Tibial nerve (tissue), 4 donors: ENCODE results near the gene CCDC175. TPM values are rescaled to one million over a fixed set of nuclear protein-coding genes. Genes with fewer than 3 reads are reported as not detected.

Experiments used
- DNase-seq, 2 donors: peaks; one replicate each; pipeline ENCODE4 v3.0.0-alpha.2; 2019; ENCODE audit warnings: low spot score in 2 of 2
- H3K27ac ChIP-seq, 4 donors: fragments of 200-600 bp; sonication (generic) in 3 of 4; one replicate each; pipeline ENCODE4 v1.5.1; 2017 to 2019; ENCODE audit warnings: mild to moderate bottlenecking in 1 of 4
- H3K27me3 ChIP-seq, 2 donors: fragments of 200-600 bp; sonication (generic) in 1 of 2; one replicate each; pipeline versions ENCODE4 v1.5.1 to v1.6.0; 2017 to 2019
- H3K36me3 ChIP-seq, 3 donors: fragments of 200-600 bp; sonication (generic); one replicate each; pipeline ENCODE4 v1.5.1; 2018 to 2019
- H3K4me1 ChIP-seq, 4 donors: fragments of 200-600 bp; sonication (generic) in 3 of 4; one replicate each; pipeline ENCODE4 v1.5.1; 2017 to 2019
- H3K4me3 ChIP-seq, 4 donors: fragments of 200-600 bp; sonication (generic) in 3 of 4; one replicate each; pipeline ENCODE4 v1.5.1; 2017 to 2019; ENCODE audit warnings: mild to moderate bottlenecking in 1 of 4, moderate library complexity in 1 of 4
- H3K9me3 ChIP-seq, 4 donors: fragments of 200-600 bp; sonication (generic) in 3 of 4; one replicate each; pipeline ENCODE4 v1.5.1; 2017 to 2019
- CTCF ChIP-seq, 5 experiments: fragments of 200-600 bp in 3 of 5; fragments of 450-650 bp in 2 of 5; sonication (generic) in 3 of 5; IDR thresholded peaks; one replicate each; pipeline ENCODE4 v1.5.1; 2016 to 2019; ENCODE audit warnings: antibody characterized with exemption in 5 of 5, mild to moderate bottlenecking in 3 of 5, moderate library complexity in 2 of 5
- EP300 ChIP-seq, 2 donors: sonication (generic); formaldehyde crosslinking; IDR thresholded peaks; one replicate each; pipeline ENCODE4 v1.6.1; 2017; ENCODE audit warnings: antibody characterized with exemption in 2 of 2, mild to moderate bottlenecking in 1 of 2
- POLR2A ChIP-seq, 2 donors: fragments of 450-650 bp; IDR thresholded peaks; one replicate each; pipeline ENCODE4 v1.6.1; 2017; ENCODE audit warnings: antibody characterized with exemption in 2 of 2, mild to moderate bottlenecking in 2 of 2, moderate library complexity in 2 of 2
- WGBS, 2 donors: methylation state at CpG; one replicate each; pipeline ENCODE4 v1.1.5; 2018; 5-methylcytosine and 5-hydroxymethylcytosine counted together
- total RNA-seq, 4 donors: library from RNA; depleted of rRNA; stranded (reverse); fragments of >200 nt; gene quantifications; one replicate each; pipeline ENCODE4 v1.1.0, GENCODE V29; 2016

Gene CCDC175
- total RNA-seq, 4 donors from 2014 or later = not detected

- no peaks in the 10 kb centered on the region for H3K9me3 ChIP-seq
- no peak for DNase-seq
- H3K4me3 ChIP-seq = no peak overlapping the region
- no peaks in the 10 kb centered on the region for H3K36me3 ChIP-seq
- no peaks in the 10 kb centered on the region for H3K4me1 ChIP-seq
- no peak for TF ChIP-seq CTCF (IDR thresholded peaks at IDR 0.05)
- no peak for TF ChIP-seq POLR2A (IDR thresholded peaks at IDR 0.05)
- TF ChIP-seq EP300 (IDR thresholded peaks at IDR 0.05) = no peak
- WGBS, 2 donors = 51 to 53% methylated on average over 2 of the region's 2 CpGs
- H3K27ac ChIP-seq = no peak overlapping the region
- H3K27me3 ChIP-seq = no peaks in the 10 kb centered on the region
Observed at GRCh38 chr14:59583755-59584154, 7.1 kb upstream of the CCDC175 start.

GRCh38 chr14:59582845-59583509 lies 6.4 kb upstream of the CCDC175 start:
- DNase-seq = no peak
- Histone ChIP-seq H3K27ac (no peak overlapping the region), H3K4me1 (no peaks in the 10 kb centered on the region), H3K4me3 (no peak overlapping the region), H3K27me3 (no peaks in the 10 kb centered on the region), H3K9me3 (no peaks in the 10 kb centered on the region), H3K36me3 (no peaks in the 10 kb centered on the region)
- 85 to 86% methylated on average over 23 of the region's 23 CpGs for WGBS, 2 donors
- TF ChIP-seq EP300 (IDR thresholded peaks at IDR 0.05) (peak in 1 of 2 donors; percentile 14), POLR2A (IDR thresholded peaks at IDR 0.05) (no peak)

- no peaks in the 10 kb centered on the region for H3K36me3 ChIP-seq
- H3K4me1 ChIP-seq = no peaks in the 10 kb centered on the region
- TF ChIP-seq EP300 (IDR thresholded peaks at IDR 0.05) = no peak
- TF ChIP-seq POLR2A (IDR thresholded peaks at IDR 0.05) = no peak
- no peak for TF ChIP-seq CTCF (IDR thresholded peaks at IDR 0.05)
- no peak overlapping the region for H3K4me3 ChIP-seq
- no peak overlapping the region for H3K27ac ChIP-seq
- H3K27me3 ChIP-seq = no peaks in the 10 kb centered on the region
- no peaks in the 10 kb centered on the region for H3K9me3 ChIP-seq
- DNase-seq = no peak
- 82 to 88% methylated on average over 3 of the region's 3 CpGs for WGBS, 2 donors
Observed at GRCh38 chr14:59582161-59582560, 5.5 kb upstream of the CCDC175 start.

GRCh38 chr14:59580911-59581310 lies 4.3 kb upstream of the CCDC175 start:
- TF ChIP-seq CTCF (IDR thresholded peaks at IDR 0.05) (no peak), POLR2A (IDR thresholded peaks at IDR 0.05) (no peak), EP300 (IDR thresholded peaks at IDR 0.05) (no peak)
- no peak overlapping the region for H3K27ac ChIP-seq
- no peak overlapping the region for H3K4me3 ChIP-seq
- WGBS, 2 donors = 91 to 94% methylated on average over 2 of the region's 2 CpGs
- H3K27me3 ChIP-seq = no peaks in the 10 kb centered on the region
- DNase-seq = no peak
- no peaks in the 10 kb centered on the region for H3K9me3 ChIP-seq
- no peaks in the 10 kb centered on the region for H3K36me3 ChIP-seq
- H3K4me1 ChIP-seq = peaks cover 0 to 9% (median 3%) of the 10 kb centered on the region in 4 donors

- TF ChIP-seq EP300 (IDR thresholded peaks at IDR 0.05) (no peak), CTCF (IDR thresholded peaks at IDR 0.05) (no peak), POLR2A (IDR thresholded peaks at IDR 0.05) (no peak)
- Histone ChIP-seq H3K27ac (no peak overlapping the region), H3K4me3 (no peak overlapping the region), H3K4me1 (no peaks in the 10 kb centered on the region), H3K9me3 (peaks cover 0 to 6% (median 0%) of the 10 kb centered on the region in 4 donors), H3K27me3 (no peaks in the 10 kb centered on the region), H3K36me3 (no peaks in the 10 kb centered on the region)
- no peak for DNase-seq
Observed at GRCh38 chr14:59570122-59570521, 6.5 kb downstream of the CCDC175 start.
